ENCODE data around the gene DYSF.

Gene DYSF

DNA sequence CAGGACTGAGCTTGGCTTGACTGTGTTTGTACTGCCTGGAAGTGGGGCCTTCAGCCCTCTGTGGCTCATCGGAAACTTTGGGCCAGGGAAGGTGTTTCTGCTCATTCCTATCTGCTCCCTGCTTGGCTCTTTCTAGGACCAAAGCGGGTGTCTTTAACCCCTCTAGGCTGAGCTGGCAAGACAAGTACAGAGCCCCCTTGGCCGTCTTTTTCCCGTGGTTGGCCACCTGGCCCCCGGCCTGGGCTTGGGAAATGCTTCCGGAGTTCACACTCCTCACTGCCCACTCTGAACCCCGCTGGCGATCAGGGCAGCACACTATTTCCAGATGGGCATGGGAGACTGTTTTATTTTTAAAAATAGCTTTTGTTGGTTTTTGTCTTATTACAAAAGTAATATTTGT is 243.0 kb downstream of the DYSF start:
- TF ChIP-seq CTCF (IDR thresholded peaks at IDR 0.05; ENCODE audit: borderline replicate concordance, control extremely low read depth, extremely low read depth, insufficient read depth, missing control alignments): no peak
- in situ Hi-C loops (cut with MboI; ENCODE audit: low sequenced_read_pairs, unreplicated experiment): no loop called here
- no peak for DNase-seq (ENCODE audit: low spot score)

DNA sequence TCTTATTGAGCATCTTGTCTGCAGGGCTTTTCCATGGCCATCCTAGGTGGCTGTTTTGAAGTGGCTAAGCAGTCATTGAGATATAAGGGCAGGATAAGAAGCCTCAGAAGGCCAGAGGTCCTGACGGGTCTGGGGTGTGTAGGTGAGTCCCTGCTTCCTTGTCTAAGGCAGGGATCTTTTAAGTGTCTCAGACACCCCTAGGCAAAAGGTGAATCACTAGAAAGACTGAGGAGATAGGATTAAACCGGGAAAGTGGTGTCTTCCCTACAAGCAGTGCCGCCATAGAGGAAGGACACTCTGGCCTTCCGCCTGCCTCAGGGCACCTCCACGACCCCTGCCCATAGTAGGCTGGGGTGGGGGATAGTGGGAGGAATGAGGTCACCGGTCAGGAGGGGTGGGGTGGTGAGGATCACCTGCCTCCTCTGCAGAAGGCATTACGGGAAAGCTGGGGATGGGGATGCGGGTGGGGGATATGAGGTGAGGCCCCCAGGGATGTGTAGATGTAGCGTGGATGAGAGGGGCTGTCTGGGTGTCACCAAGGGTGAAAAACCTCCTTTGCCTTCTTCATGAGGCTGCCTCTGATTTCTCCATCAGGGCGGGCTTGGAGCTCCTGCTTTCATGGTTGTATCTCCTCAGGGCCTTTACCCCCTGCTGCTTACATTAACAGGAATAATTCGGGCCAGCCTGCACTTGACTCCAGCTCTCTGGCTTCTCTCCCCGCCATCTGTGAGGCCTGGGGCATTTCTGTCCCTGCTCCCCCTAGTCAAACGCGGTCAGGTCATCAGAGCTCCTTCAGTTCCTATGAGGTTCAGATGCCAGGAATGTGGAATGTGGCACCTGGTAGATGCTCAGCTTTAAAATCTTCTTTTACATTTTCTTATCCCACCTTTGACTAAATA is 244.0 kb downstream of the DYSF start:
- in situ Hi-C loops (cut with MboI; ENCODE audit: low sequenced_read_pairs, unreplicated experiment): no loop called here
- no peak for TF ChIP-seq CTCF (IDR thresholded peaks at IDR 0.05; ENCODE audit: borderline replicate concordance, control extremely low read depth, extremely low read depth, insufficient read depth, missing control alignments)
- no peak for DNase-seq (ENCODE audit: low spot score)

DNA sequence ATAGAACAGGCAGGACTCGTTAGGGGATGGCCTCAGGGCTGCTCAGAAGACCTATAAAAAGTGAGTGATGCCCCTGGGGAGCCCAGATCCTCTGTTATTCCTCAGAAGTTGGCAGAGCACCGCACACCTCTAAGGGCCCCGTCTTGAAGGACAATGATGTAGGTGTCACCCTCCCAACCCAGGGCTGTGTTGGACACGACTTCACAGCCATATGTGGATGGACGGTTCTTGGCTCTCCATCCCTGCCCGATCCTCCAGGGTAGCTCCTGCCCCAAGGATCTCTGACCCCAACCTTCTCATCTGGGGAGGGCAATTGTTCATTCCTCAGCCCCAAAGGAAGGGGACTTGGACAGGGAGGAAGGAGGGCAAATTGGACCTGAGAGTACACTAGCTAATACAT is 246.1 kb downstream of the DYSF start:
- DNase-seq (ENCODE audit: low spot score): no peak
- no peak for TF ChIP-seq CTCF (IDR thresholded peaks at IDR 0.05; ENCODE audit: borderline replicate concordance, control extremely low read depth, extremely low read depth, insufficient read depth, missing control alignments)
- in situ Hi-C loops (cut with MboI; ENCODE audit: low sequenced_read_pairs, unreplicated experiment): no loop called here

GRCh38 chr2:71700041-71700657 is 246.8 kb downstream of the DYSF start:
- no peak for DNase-seq (ENCODE audit: low spot score)
- in situ Hi-C loops (cut with MboI; ENCODE audit: low sequenced_read_pairs, unreplicated experiment): no loop called here
- no peak for TF ChIP-seq CTCF (IDR thresholded peaks at IDR 0.05; ENCODE audit: borderline replicate concordance, control extremely low read depth, extremely low read depth, insufficient read depth, missing control alignments)

DNA sequence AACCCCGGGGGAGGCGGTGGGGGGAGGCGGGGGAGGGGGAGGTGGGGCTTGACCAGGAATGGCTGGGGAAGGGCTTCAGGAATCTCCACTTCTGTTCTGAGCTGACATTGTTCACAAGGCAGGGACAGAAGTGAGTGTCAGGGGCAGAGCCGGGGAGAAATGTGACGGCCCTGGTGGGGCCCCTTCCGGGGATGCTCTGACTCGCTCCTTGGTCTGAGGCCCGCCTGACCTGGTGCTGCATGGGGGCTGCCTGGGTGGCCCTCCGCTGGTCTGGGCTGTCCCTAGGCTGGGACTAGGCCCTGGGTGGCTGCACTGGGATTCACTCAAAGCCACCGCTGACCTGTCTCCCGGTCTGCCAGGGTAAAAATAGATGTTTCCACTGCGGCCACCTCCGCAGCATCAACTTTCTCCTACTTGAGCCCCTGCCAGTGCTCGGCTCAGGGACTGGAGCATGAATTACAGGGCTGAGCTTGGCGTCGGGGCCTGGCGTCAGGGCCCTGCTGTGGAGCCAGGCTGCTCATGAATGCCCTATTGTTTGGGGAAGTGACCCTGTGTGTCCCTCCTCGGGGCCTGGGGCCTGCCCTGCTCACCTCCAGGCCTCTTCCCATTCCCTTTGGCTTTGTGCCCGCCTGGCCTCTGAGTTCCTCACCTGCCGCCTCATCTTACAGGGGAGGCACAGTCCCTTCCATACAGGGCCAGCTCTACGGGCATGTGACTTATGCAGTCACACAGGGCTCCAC is 247.5 kb downstream of the DYSF start:
- no peak for TF ChIP-seq CTCF (IDR thresholded peaks at IDR 0.05; ENCODE audit: borderline replicate concordance, control extremely low read depth, extremely low read depth, insufficient read depth, missing control alignments)
- in situ Hi-C loops (cut with MboI; ENCODE audit: low sequenced_read_pairs, unreplicated experiment): no loop called here
- no peak for DNase-seq (ENCODE audit: low spot score)

Measured in GM13976 (cell line).